Uterus (tissue), 2 donors: Measurements from ENCODE around the gene DMXL1.

Source experiments
- POLR2A ChIP-seq, 2 donors: fragments of 450-650 bp; IDR thresholded peaks; one replicate each; pipeline ENCODE4 v1.6.1; 2016; ENCODE audit warnings: antibody characterized with exemption in 2 of 2, mild to moderate bottlenecking in 1 of 2, moderate library complexity in 1 of 2
- TF ChIP-seq, protein P1 (sequence below), 4 experiments: fragments of 200-600 bp in 2 of 4; fragments of 450-650 bp in 2 of 4; sonication (generic) in 2 of 4; IDR thresholded peaks; one replicate each; pipeline ENCODE4 v1.5.1; 2016 to 2019; ENCODE audit warnings: antibody characterized with exemption in 4 of 4, mild to moderate bottlenecking in 2 of 4, moderate library complexity in 1 of 4

GRCh38 chr5:119271758-119272730 is 201.2 kb downstream of the DMXL1 start:
- TF ChIP-seq, protein P1, sequence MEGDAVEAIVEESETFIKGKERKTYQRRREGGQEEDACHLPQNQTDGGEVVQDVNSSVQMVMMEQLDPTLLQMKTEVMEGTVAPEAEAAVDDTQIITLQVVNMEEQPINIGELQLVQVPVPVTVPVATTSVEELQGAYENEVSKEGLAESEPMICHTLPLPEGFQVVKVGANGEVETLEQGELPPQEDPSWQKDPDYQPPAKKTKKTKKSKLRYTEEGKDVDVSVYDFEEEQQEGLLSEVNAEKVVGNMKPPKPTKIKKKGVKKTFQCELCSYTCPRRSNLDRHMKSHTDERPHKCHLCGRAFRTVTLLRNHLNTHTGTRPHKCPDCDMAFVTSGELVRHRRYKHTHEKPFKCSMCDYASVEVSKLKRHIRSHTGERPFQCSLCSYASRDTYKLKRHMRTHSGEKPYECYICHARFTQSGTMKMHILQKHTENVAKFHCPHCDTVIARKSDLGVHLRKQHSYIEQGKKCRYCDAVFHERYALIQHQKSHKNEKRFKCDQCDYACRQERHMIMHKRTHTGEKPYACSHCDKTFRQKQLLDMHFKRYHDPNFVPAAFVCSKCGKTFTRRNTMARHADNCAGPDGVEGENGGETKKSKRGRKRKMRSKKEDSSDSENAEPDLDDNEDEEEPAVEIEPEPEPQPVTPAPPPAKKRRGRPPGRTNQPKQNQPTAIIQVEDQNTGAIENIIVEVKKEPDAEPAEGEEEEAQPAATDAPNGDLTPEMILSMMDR (IDR thresholded peaks at IDR 0.05) = no peak
- no peak for TF ChIP-seq POLR2A (IDR thresholded peaks at IDR 0.05)
